SU-DHL-6 (cell line): ENCODE data around the gene CYP19A1.
"Not testable (repeated sequence)": the region's sequence is repeated elsewhere in the genome, so short reads cannot be mapped to it uniquely, and the experiment has no call there.

Source experiments
- H2AFZ ChIP-seq: fragments of 200-600 bp; sonication (generic); 2 replicates; pipeline ENCODE4 v1.6.1; 2014; ENCODE audit warnings: low read depth, mild to moderate bottlenecking, moderate library complexity, mixed read lengths, antibody characterized with exemption, low read length; ENCODE audit not compliant: severe bottlenecking
- H3F3A ChIP-seq: fragments of 200-600 bp; shearing (Covaris generic); 2 replicates; pipeline ENCODE4 v1.6.0; 2016; ENCODE audit warnings: antibody characterized with exemption, mild to moderate bottlenecking; ENCODE audit not compliant: insufficient read depth
- H3K27ac ChIP-seq: fragments of 200-600 bp; sonication (generic); 2 replicates; pipeline ENCODE4 v1.5.1; 2016; ENCODE audit warnings: low read depth, mild to moderate bottlenecking, low read length, moderate library complexity, mixed read lengths
- H3K27me3 ChIP-seq: fragments of 200-600 bp; sonication (generic), shearing (Covaris generic); 2 replicates; pipeline ENCODE4 v1.6.0; 2014; ENCODE audit warnings: mild to moderate bottlenecking, low read length
- H3K36me3 ChIP-seq: fragments of 200-600 bp; sonication (generic); 2 replicates; pipeline ENCODE4 v1.6.1; 2014; ENCODE audit warnings: mild to moderate bottlenecking, low read length, mixed read lengths
- H3K4me2 ChIP-seq: fragments of 300-600, 200-600 bp; shearing (Covaris generic), sonication (generic); 2 replicates; pipeline ENCODE4 v1.6.0; 2014; ENCODE audit warnings: low read length, low read depth, mild to moderate bottlenecking; ENCODE audit not compliant: poor library complexity, severe bottlenecking
- H3K4me3 ChIP-seq: fragments of 200-600 bp; sonication (generic); 2 replicates; pipeline ENCODE4 v1.5.1; 2014; ENCODE audit warnings: antibody characterized with exemption, low read length, mild to moderate bottlenecking, mixed read lengths; ENCODE audit not compliant: insufficient read depth, poor library complexity, severe bottlenecking
- H3K79me2 ChIP-seq: fragments of 200-600 bp; sonication (generic); 2 replicates; pipeline ENCODE4 v1.6.1; 2014; ENCODE audit warnings: mild to moderate bottlenecking, low read length, moderate library complexity; ENCODE audit not compliant: insufficient read depth
- H3K9ac ChIP-seq: fragments of 200-600 bp; sonication (generic); 2 replicates; pipeline ENCODE4 v1.7.0; 2014; ENCODE audit warnings: mild to moderate bottlenecking, low read length
- H3K9me2 ChIP-seq: fragments of 200-600 bp; sonication (generic); replicated peaks from 2 replicates; pipeline ENCODE4 v1.6.1; 2014; ENCODE audit warnings: low read length; ENCODE audit not compliant: insufficient read depth
- H3K9me3 ChIP-seq: fragments of 200-600 bp; sonication (generic); 2 replicates; pipeline ENCODE4 v1.6.1; 2014; ENCODE audit warnings: low read length, mixed read lengths; ENCODE audit not compliant: insufficient read depth
- H4K20me1 ChIP-seq: fragments of 200-600 bp; sonication (generic); 2 replicates; pipeline ENCODE4 v1.6.1; 2014; ENCODE audit warnings: low read depth, mild to moderate bottlenecking, antibody characterized with exemption, low read length, moderate library complexity, mixed read lengths
- EZH2phosphoT487 ChIP-seq: fragments of 200-600 bp; sonication (generic), shearing (Covaris generic); conservative IDR thresholded peaks from 2 replicates; pipeline ENCODE4 v1.6.1; 2018; ENCODE audit warnings: mild to moderate bottlenecking, antibody characterized with exemption, low read length, moderate library complexity, mixed read lengths
- TF ChIP-seq, protein P1 (sequence below): fragments of 200-600 bp; sonication (generic); IDR thresholded peaks from one replicate; pipeline ENCODE4 v1.5.1; 2017; ENCODE audit warnings: antibody characterized with exemption, mild to moderate bottlenecking, low read length, moderate library complexity; ENCODE audit not compliant: insufficient read depth, poor library complexity, severe bottlenecking

Gene CYP19A1

DNA sequence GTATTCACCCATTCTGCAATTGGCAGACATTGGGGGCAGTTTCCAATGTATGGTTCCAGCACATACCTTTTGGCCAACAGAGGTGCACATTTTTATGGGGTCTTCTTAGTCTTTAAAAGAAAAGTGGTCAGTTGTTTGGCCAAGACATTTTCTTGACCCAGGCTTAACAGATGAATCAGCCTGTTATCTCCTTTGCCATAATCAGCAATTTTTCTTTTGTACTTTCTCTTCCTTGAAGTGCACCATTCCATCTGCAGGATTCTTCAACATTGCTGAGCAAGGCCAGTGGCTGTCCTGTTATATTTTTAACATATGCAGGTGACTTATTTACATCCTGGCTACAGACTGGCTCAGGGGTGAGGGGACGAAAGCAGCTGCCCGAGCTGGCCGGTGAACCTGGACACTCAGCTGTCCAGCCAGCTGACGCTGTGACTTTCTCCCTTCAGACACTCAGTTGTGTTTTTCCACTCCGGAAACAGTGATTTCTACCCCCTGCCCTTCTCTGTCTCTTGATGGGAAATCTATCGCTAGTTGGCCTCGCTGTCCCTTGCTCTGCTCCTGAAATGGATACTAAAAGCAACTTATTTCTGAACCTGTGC is 147.2 kb downstream of the CYP19A1 start:
- Histone ChIP-seq H3K9me2 (no peaks in the 10 kb centered on the region), H3K9ac (no peak overlapping the region), H2AFZ (no peak overlapping the region), H3F3A (no peaks in the 10 kb centered on the region), H4K20me1 (no peaks in the 10 kb centered on the region), H3K79me2 (no peaks in the 10 kb centered on the region), H3K4me3 (no peak overlapping the region), H3K9me3 (no peaks in the 10 kb centered on the region), H3K27ac (no peak overlapping the region), H3K27me3 (no peaks in the 10 kb centered on the region; the same call in 1 of the 2 replicates), H3K36me3 (no peaks in the 10 kb centered on the region), H3K4me2 (no peak overlapping the region)
- TF ChIP-seq, protein P1, sequence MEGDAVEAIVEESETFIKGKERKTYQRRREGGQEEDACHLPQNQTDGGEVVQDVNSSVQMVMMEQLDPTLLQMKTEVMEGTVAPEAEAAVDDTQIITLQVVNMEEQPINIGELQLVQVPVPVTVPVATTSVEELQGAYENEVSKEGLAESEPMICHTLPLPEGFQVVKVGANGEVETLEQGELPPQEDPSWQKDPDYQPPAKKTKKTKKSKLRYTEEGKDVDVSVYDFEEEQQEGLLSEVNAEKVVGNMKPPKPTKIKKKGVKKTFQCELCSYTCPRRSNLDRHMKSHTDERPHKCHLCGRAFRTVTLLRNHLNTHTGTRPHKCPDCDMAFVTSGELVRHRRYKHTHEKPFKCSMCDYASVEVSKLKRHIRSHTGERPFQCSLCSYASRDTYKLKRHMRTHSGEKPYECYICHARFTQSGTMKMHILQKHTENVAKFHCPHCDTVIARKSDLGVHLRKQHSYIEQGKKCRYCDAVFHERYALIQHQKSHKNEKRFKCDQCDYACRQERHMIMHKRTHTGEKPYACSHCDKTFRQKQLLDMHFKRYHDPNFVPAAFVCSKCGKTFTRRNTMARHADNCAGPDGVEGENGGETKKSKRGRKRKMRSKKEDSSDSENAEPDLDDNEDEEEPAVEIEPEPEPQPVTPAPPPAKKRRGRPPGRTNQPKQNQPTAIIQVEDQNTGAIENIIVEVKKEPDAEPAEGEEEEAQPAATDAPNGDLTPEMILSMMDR, result no peak
- TF ChIP-seq EZH2phosphoT487, result no peak

DNA sequence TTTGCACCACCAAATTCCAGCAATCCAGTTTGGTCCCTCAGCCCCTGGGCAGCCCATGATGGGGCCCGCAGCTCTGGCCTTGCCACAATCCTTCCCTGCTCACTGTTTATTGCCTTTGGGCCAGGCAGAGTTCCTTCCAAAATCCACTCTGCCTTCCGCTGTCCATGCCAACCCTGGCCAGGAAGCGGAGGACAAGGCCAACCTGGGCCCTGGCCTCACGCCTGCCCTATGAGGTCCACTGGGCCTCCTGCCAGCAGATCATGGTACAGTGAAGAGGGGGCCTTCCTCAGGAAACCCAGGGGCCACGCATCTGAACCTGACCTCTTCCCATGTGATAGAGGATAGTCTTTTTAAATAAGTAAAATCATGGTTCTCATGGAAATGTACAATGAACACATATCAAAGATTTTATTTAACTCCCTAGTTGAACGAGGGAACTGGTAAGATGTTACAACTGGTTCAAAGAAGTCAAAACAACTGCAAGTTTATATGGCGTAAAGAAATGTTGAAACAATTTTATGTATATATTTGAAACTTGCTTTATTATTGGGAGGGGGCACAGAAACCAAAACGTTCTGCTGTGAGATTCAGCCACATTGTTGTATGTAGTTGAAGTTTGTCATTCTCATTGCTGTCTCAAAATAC is 147.8 kb downstream of the CYP19A1 start:
- Histone ChIP-seq H3K4me2 (no peak overlapping the region), H3K9me3 (no peaks in the 10 kb centered on the region), H3K36me3 (no peaks in the 10 kb centered on the region), H3K27me3 (no peaks in the 10 kb centered on the region; the same call in 1 of the 2 replicates), H2AFZ (no peak overlapping the region), H3K4me3 (no peak overlapping the region), H3K27ac (no peak overlapping the region), H3F3A (no peaks in the 10 kb centered on the region), H3K79me2 (no peaks in the 10 kb centered on the region), H4K20me1 (no peaks in the 10 kb centered on the region), H3K9ac (no peak overlapping the region), H3K9me2 (no peaks in the 10 kb centered on the region)
- TF ChIP-seq EZH2phosphoT487, result no peak
- TF ChIP-seq, protein P1, result no peak

DNA sequence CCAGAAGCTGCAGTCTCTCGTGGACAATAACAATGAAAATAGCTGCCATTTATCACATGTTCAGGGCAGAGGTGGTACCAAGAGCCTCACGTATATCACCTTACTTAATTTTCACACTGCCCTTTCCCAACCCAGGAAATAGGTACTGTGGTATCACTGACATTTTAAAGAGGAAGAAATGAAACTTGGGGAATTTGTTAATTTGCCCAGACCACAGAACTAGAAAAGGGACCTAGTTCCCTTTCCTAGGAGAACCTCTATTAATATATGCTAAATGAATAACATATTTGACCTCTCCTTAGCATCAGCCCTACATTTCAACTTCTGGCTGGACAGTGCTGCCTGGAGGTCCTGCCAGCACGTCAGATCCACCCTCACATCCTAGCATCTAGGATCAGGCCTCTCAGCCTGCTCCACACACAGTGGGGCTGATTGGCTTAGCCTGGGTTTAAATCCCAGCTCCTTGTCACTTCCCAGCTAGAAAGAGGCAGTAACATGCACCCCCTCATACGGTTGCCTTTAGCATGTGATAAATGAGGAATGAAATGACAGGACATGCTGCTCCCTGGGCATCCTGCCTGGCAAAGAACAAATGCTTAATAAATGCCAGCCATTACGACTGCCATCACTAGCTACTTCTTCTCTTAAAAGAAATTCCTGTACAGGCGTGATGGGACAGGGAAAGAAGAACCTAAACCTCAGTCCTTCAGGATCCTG is 148.6 kb downstream of the CYP19A1 start:
- TF ChIP-seq, protein P1, result no peak
- no peak for TF ChIP-seq EZH2phosphoT487
- Histone ChIP-seq H3K27ac (no peak overlapping the region), H3K9ac (no peak overlapping the region), H2AFZ (no peak overlapping the region), H3K36me3 (no peaks in the 10 kb centered on the region), H3K9me2 (no peaks in the 10 kb centered on the region), H3F3A (no peaks in the 10 kb centered on the region), H3K9me3 (no peaks in the 10 kb centered on the region), H3K4me3 (no peak overlapping the region), H3K27me3 (no peaks in the 10 kb centered on the region; the same call in 1 of the 2 replicates), H3K79me2 (no peaks in the 10 kb centered on the region), H4K20me1 (no peaks in the 10 kb centered on the region), H3K4me2 (no peak overlapping the region)

GRCh38 chr15:51188791-51189190 is 149.6 kb downstream of the CYP19A1 start:
- not testable (repeated sequence) for H3K9me3 ChIP-seq, H3F3A ChIP-seq, H3K36me3 ChIP-seq, H3K27me3 ChIP-seq, H3K79me2 ChIP-seq, H2AFZ ChIP-seq, H4K20me1 ChIP-seq, H3K27ac ChIP-seq, H3K4me2 ChIP-seq, H3K9me2 ChIP-seq, H3K9ac ChIP-seq, H3K4me3 ChIP-seq
